Measurements from ENCODE around the gene EPB41L2. TPM values are rescaled to one million over a fixed set of nuclear protein-coding genes. Genes with fewer than 3 reads are reported as not detected.

Gene EPB41L2
- total RNA-seq, 4 donors from 2014 or later, result 45.3 to 102 (median 61.9) TPM

GRCh38 chr6:130847001-130847910 is 215.8 kb downstream of the EPB41L2 start:
- Histone ChIP-seq H3K9me3 (no peaks in the 10 kb centered on the region), H3K4me1 (no peaks in the 10 kb centered on the region), H3K27ac (peak overlapping the region in 1 of 4 donors; percentile 12), H3K4me3 (no peak overlapping the region), H3K36me3 (no peaks in the 10 kb centered on the region), H3K27me3 (no peaks in the 10 kb centered on the region)
- no peak for DNase-seq
- in situ Hi-C loops (cut with MboI; ENCODE audit: low pct_ligation_motif_present in 1 of 4, low pct_unique_long_range_greater_than_20kb in 1 of 4, low sequenced_read_pairs in 3 of 4), result loop anchor here in 1 of 4 donors (10.0 kb wide), 1 partner anchor 522 kb away; no protein-coding TSS in a partner anchor
- TF ChIP-seq POLR2AphosphoS5 (IDR thresholded peaks at IDR 0.05) (no peak), POLR2A (IDR thresholded peaks at IDR 0.05) (no peak), EP300 (IDR thresholded peaks at IDR 0.05; ENCODE audit: low read depth) (no peak)
- TF ChIP-seq, protein P1, sequence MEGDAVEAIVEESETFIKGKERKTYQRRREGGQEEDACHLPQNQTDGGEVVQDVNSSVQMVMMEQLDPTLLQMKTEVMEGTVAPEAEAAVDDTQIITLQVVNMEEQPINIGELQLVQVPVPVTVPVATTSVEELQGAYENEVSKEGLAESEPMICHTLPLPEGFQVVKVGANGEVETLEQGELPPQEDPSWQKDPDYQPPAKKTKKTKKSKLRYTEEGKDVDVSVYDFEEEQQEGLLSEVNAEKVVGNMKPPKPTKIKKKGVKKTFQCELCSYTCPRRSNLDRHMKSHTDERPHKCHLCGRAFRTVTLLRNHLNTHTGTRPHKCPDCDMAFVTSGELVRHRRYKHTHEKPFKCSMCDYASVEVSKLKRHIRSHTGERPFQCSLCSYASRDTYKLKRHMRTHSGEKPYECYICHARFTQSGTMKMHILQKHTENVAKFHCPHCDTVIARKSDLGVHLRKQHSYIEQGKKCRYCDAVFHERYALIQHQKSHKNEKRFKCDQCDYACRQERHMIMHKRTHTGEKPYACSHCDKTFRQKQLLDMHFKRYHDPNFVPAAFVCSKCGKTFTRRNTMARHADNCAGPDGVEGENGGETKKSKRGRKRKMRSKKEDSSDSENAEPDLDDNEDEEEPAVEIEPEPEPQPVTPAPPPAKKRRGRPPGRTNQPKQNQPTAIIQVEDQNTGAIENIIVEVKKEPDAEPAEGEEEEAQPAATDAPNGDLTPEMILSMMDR (IDR thresholded peaks at IDR 0.05), result no peak
- intact Hi-C loops (cut with DNase I; ENCODE audit: low total_unique reads), result no loop called here
- 80 to 82% methylated on average over 7 of the region's 7 CpGs for whole genome bisulfite sequencing, 2 donors (ENCODE audit: low coverage in 1 of 2)

DNA sequence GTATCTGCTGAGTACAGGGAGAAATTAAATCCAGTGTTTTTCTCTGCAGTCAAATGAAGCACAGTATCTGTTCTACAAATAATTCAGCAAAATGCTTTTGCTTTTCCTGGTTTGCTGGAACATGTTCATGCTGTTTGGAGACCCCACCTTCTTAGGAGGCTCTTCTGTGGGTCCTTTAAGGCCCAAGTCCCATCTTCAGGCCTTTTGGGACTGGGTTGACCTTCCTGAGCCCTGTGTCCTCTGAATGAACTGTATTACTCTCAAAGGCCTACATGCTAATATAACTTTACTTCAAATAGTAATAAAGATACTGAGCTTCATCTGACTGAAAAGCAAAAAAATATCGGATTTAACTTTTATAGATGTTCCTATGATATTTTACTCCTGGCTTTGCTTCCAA is 216.5 kb downstream of the EPB41L2 start:
- 80 to 100% methylated on average over 1 of the region's 1 CpG for WGBS, 2 donors (ENCODE audit: low coverage in 1 of 2)
- no peak overlapping the region for H3K4me3 ChIP-seq
- in situ Hi-C loops (cut with MboI; ENCODE audit: low pct_ligation_motif_present in 1 of 4, low pct_unique_long_range_greater_than_20kb in 1 of 4, low sequenced_read_pairs in 3 of 4), result loop anchor here in 1 of 4 donors (10.0 kb wide), 1 partner anchor 522 kb away; no protein-coding TSS in a partner anchor
- H3K9me3 ChIP-seq, result no peaks in the 10 kb centered on the region
- H3K27me3 ChIP-seq, result no peaks in the 10 kb centered on the region
- no peak for DNase-seq
- H3K4me1 ChIP-seq, result no peaks in the 10 kb centered on the region
- H3K27ac ChIP-seq, result no peak overlapping the region
- TF ChIP-seq EP300 (IDR thresholded peaks at IDR 0.05; ENCODE audit: low read depth), result no peak
- no peak for TF ChIP-seq POLR2AphosphoS5 (IDR thresholded peaks at IDR 0.05)
- TF ChIP-seq, protein P1 (IDR thresholded peaks at IDR 0.05), result no peak
- no peak for TF ChIP-seq POLR2A (IDR thresholded peaks at IDR 0.05)
- H3K36me3 ChIP-seq, result no peaks in the 10 kb centered on the region
- intact Hi-C loops (cut with DNase I; ENCODE audit: low total_unique reads), result no loop called here

DNA sequence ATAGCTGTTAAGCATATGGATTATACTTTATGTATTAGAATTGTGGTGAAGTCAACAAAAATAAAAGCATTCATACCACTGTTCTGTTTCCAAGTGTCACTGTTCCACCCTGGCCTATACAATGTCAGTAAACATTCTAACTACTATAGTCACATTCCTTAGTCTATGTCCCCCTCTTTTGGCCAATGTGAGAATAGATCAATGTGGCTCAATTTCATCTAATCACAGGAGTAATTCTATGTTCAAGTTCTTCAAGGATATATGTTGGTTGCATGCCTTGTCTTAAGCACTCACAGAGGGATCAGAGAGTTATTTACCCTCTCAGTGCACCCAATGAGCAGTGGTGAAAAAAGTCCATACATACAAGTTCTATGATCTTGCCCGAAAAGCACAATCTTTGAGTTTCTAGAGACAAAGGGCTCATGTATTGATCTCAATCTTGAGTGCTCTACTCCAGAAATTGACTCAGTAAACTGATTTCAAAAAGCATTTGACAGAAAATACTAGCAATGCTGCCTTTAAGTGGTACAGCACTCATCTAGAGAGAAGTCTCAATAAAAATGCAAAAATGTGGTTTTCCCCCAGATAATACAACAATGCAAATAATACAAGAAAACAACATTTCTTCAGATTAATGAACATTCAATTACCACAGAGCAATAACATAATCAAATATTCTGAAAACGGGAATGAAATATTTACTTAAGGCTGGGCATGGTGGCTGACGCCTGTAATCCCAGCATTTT is 219.3 kb downstream of the EPB41L2 start:
- Histone ChIP-seq H3K27me3 (no peaks in the 10 kb centered on the region), H3K27ac (no peak overlapping the region), H3K9me3 (no peaks in the 10 kb centered on the region), H3K36me3 (peaks cover 0 to 7% (median 0%) of the 10 kb centered on the region in 4 donors), H3K4me1 (no peaks in the 10 kb centered on the region), H3K4me3 (no peak overlapping the region)
- DNase-seq, result no peak
- intact Hi-C loops (cut with DNase I; ENCODE audit: low total_unique reads), result no loop called here
- in situ Hi-C loops (cut with MboI; ENCODE audit: low pct_ligation_motif_present in 1 of 4, low pct_unique_long_range_greater_than_20kb in 1 of 4, low sequenced_read_pairs in 3 of 4), result loop anchor here in 1 of 4 donors (10.0 kb wide), 1 partner anchor 519 kb away; no protein-coding TSS in a partner anchor
- 63 to 100% methylated on average over 2 to 3 of the region's 3 CpGs for WGBS, 2 donors (ENCODE audit: low coverage in 1 of 2)
- no peak for TF ChIP-seq POLR2AphosphoS5 (IDR thresholded peaks at IDR 0.05)
- TF ChIP-seq EP300 (IDR thresholded peaks at IDR 0.05; ENCODE audit: low read depth), result no peak
- TF ChIP-seq, protein P1 (IDR thresholded peaks at IDR 0.05), result peak; percentile 22 to 46 (median 34)
